Measurements from ENCODE around the gene SLC35E4.

GRCh38 chr22:30665266-30665665 lies 29.7 kb downstream of the SLC35E4 start:
- no peak for TF ChIP-seq CTCF (IDR thresholded peaks at IDR 0.05; ENCODE audit: poor library complexity)
- TF ChIP-seq EZH2 (IDR thresholded peaks at IDR 0.05; ENCODE audit: borderline replicate concordance), result no peak

Measured in hepatocyte (in vitro differentiated cells).